IMR-90 (cell line): ENCODE results near the gene TRAF3. TPM values are rescaled to one million over a fixed set of nuclear protein-coding genes. Genes with fewer than 3 reads are reported as not detected.

Source experiments
- ATAC-seq: fragments of 200-7000 bp; cut with Tn5 transposase; 2 replicates; pipeline ENCODE4 v1.9.1; 2020; ENCODE audit warnings: low read depth, mild to moderate bottlenecking, moderate library complexity
- BruUV-seq: library from RNA; stranded (reverse); fragments of 400-500 nt; replicated peaks from 2 replicates; lab custom pipeline; 2021; lab: Mats Ljungman, UMichigan
- CTCF ChIA-PET: fragments of 300-600 bp; formaldehyde crosslinking; extraction: SDS; loops from one replicate; lab custom pipeline; 2021; ENCODE audit warnings: antibody characterized with exemption; lab: Yijun Ruan, JAX
- POLR2A ChIA-PET: fragments of 300-600 bp; sonication (Branson Sonifier 250); formaldehyde crosslinking; loops from one replicate; lab custom pipeline; 2022; ENCODE audit warnings: antibody characterized with exemption; ENCODE audit not compliant: unreplicated experiment; lab: Charles Lee
- DNase-seq: peaks from one replicate; pipeline ENCODE4 v3.0.0; 2013
- H2AFZ ChIP-seq: replicated peaks from 2 replicates; pipeline ENCODE3; 2013; ENCODE audit warnings: low read length, mild to moderate bottlenecking; ENCODE audit not compliant: poor library complexity
- H2AK5ac ChIP-seq: 2 replicates; pipeline ENCODE4 v1.6.1; 2013; ENCODE audit warnings: low read depth, low read length, inconsistent platforms
- H2AK9ac ChIP-seq: replicated peaks from 2 replicates; pipeline ENCODE3; 2013; ENCODE audit warnings: mild to moderate bottlenecking, low read depth, low read length, moderate library complexity; ENCODE audit not compliant: poor library complexity
- H2BK120ac ChIP-seq: 2 replicates; pipeline ENCODE4 v1.6.1; 2013; ENCODE audit warnings: low read depth, low read length, inconsistent platforms
- H2BK15ac ChIP-seq: 3 replicates; pipeline ENCODE4 v1.6.1; 2013; ENCODE audit warnings: low read depth, low read length, inconsistent platforms
- H2BK20ac ChIP-seq: 2 replicates; pipeline ENCODE4 v1.6.1; 2013; ENCODE audit warnings: low read depth, mild to moderate bottlenecking, inconsistent platforms, low read length, moderate library complexity
- H2BK5ac ChIP-seq: 2 replicates; pipeline ENCODE4 v1.6.1; 2013; ENCODE audit warnings: mild to moderate bottlenecking, low read depth, low read length, inconsistent platforms; ENCODE audit not compliant: poor library complexity, severe bottlenecking
- H3K14ac ChIP-seq: replicated peaks from 2 replicates; pipeline ENCODE4 v1.6.1; 2013; ENCODE audit warnings: low read depth, low read length, inconsistent platforms
- H3K18ac ChIP-seq: 2 replicates; pipeline ENCODE4 v1.6.1; 2013; ENCODE audit warnings: low read depth, low read length, control low read depth
- H3K23ac ChIP-seq: 2 replicates; pipeline ENCODE4 v1.6.1; 2013; ENCODE audit warnings: low read depth, low read length, inconsistent platforms
- H3K27ac ChIP-seq: 2 replicates; pipeline ENCODE4 v1.5.1; 2013; ENCODE audit warnings: mild to moderate bottlenecking, control low read depth, low read length; ENCODE audit not compliant: insufficient read depth
- H3K27me3 ChIP-seq: 2 replicates; pipeline ENCODE4 v1.6.1; 2013; ENCODE audit warnings: low read length; ENCODE audit not compliant: control insufficient read depth, insufficient read depth
- H3K36me3 ChIP-seq: 2 replicates; pipeline ENCODE4 v1.6.1; 2013; ENCODE audit warnings: low read length, mixed read lengths; ENCODE audit not compliant: control insufficient read depth, insufficient read depth
- H3K4ac ChIP-seq: 2 replicates; pipeline ENCODE4 v1.6.1; 2013; ENCODE audit warnings: low read depth, low read length, inconsistent platforms
- H3K4me1 ChIP-seq: 2 replicates; pipeline ENCODE4 v1.6.1; 2013; ENCODE audit warnings: low read length, mixed read lengths; ENCODE audit not compliant: control insufficient read depth, insufficient read depth
- H3K4me2 ChIP-seq: 2 replicates; pipeline ENCODE4 v1.6.1; 2013; ENCODE audit warnings: low read depth, mild to moderate bottlenecking, control low read depth, low read length, moderate library complexity
- H3K4me3 ChIP-seq: 2 replicates; pipeline ENCODE4 v1.5.1; 2013; ENCODE audit warnings: low read depth, mild to moderate bottlenecking, control low read depth, low read length, moderate library complexity; ENCODE audit not compliant: insufficient read depth
- H3K56ac ChIP-seq: 2 replicates; pipeline ENCODE4 v1.6.1; 2013; ENCODE audit warnings: low read length, inconsistent platforms; ENCODE audit not compliant: insufficient read depth; ENCODE audit errors: extremely low read depth
- H3K79me1 ChIP-seq, 2 experiments: 2 replicates each; pipeline ENCODE4 v1.6.1; 2013; ENCODE audit warnings: low read length in 2 of 2, inconsistent platforms in 1 of 2, low read depth in 1 of 2
- H3K9ac ChIP-seq: 2 replicates; pipeline ENCODE4 v1.6.1; 2013; ENCODE audit warnings: low read depth, low read length, control low read depth
- H3K9me1 ChIP-seq: 2 replicates; pipeline ENCODE4 v1.6.1; 2013; ENCODE audit warnings: low read length, inconsistent platforms; ENCODE audit not compliant: insufficient read depth
- H3K9me3 ChIP-seq: 2 replicates; pipeline ENCODE4 v1.6.1; 2013; ENCODE audit warnings: low read length; ENCODE audit not compliant: control insufficient read depth, insufficient read depth
- H4K20me1 ChIP-seq: 2 replicates; pipeline ENCODE4 v1.6.1; 2013; ENCODE audit warnings: low read length, inconsistent platforms; ENCODE audit not compliant: insufficient read depth
- H4K5ac ChIP-seq: 2 replicates; pipeline ENCODE4 v1.6.1; 2013; ENCODE audit warnings: mild to moderate bottlenecking, low read depth, low read length, control low read depth
- H4K8ac ChIP-seq, 2 experiments: 2 replicates each; pipeline ENCODE4 v1.6.1; 2013; ENCODE audit warnings: low read depth in 2 of 2, low read length in 2 of 2, control low read depth in 1 of 2, inconsistent platforms in 1 of 2
- H4K91ac ChIP-seq: 2 replicates; pipeline ENCODE4 v1.6.1; 2013; ENCODE audit warnings: low read depth, low read length, inconsistent platforms; ENCODE audit not compliant: insufficient read depth
- BHLHE40 ChIP-seq: fragments of 150-350 bp; IDR thresholded peaks from 2 replicates; pipeline ENCODE4 v1.6.1; 2016; ENCODE audit warnings: mild to moderate bottlenecking, low read depth, low read length
- WGBS, 2 experiments: methylation state at CpG; one replicate each; pipeline versions ENCODE4 v1.1.5 to v1.1.7; 2013; ENCODE audit warnings: missing lambda C conversion rate in 2 of 2; ENCODE audit not compliant: insufficient read length in 1 of 2; ENCODE audit errors: extremely low coverage in 2 of 2; 5-methylcytosine and 5-hydroxymethylcytosine counted together
- dilution Hi-C: fragments of 300-500 bp; cut with HindIII; formaldehyde crosslinking; loops from one replicate; pipeline ENCODE4 v1.14.3; 2018; ENCODE audit warnings: low sequenced_read_pairs; ENCODE audit not compliant: unreplicated experiment
- in situ Hi-C: fragments of 300-500 bp; cut with MboI; formaldehyde crosslinking; loops from 3 replicates; pipeline ENCODE4 v1.14.3; 2019; ENCODE audit warnings: low sequenced_read_pairs, inconsistent platforms, mixed read lengths
- intact Hi-C: fragments of 100-400 bp; cut with micrococcal nuclease; formaldehyde crosslinking; loops from 2 replicates; pipeline ENCODE4 v1.10.0; 2022
- polyA plus RNA-seq, 3 experiments: library from polyadenylated mRNA; depleted of rRNA; stranded (reverse); fragments of >200 nt; gene quantifications; 2 replicates each; pipeline ENCODE4 v1.2.3, GENCODE V29; 2012; ENCODE audit warnings: low replicate concordance in 1 of 3
- total RNA-seq: library from RNA; depleted of rRNA; stranded (reverse); fragments of >200 nt; gene quantifications from 2 replicates; pipeline ENCODE4 v1.2.3, GENCODE V29; 2012

The TRAF3 gene
- total and polyA plus RNA-seq, 2 of the 4 experiments (the other 2 are of a cell fraction), result 21.2 to 25.3 TPM

DNA sequence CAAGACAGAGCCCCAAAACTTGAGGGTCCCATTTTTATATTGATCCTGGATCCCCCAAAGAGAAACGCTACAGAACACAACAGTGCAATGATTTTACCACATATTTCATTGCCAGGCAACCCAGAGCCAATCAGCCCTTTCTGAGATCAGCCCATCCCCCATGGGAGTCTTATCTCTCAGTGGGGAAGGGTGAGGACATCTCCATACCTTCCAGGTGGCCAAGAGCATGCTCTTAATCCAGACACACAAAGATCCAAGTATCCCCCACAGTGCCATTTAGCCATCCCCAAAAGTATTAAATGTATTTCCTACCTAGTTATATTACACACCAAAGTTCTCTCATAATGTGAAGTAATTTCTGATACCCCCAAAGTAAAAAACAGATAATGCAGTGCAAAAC lies 82.7 kb downstream of the TRAF3 start:
- Histone ChIP-seq H3K9me3 (peaks cover 2% of the 10 kb centered on the region; the same call in 1 of the 2 replicates), H2BK20ac (no peak overlapping the region), H4K20me1 (no peaks in the 10 kb centered on the region), H2AFZ (no peak overlapping the region), H3K9ac (no peak overlapping the region), H3K27me3 (no peaks in the 10 kb centered on the region), H3K79me1 (peaks cover 12 to 44% of the 10 kb centered on the region in 2 experiments), H4K8ac (no peak overlapping the region), H3K14ac (no peak overlapping the region), H2BK15ac (no peak overlapping the region), H3K18ac (no peak overlapping the region), H2AK9ac (no peak overlapping the region), H4K91ac (no peak overlapping the region), H3K27ac (no peak overlapping the region), H4K5ac (no peak overlapping the region), H3K4me3 (no peak overlapping the region), H3K4me2 (no peak overlapping the region), H3K9me1 (no peaks in the 10 kb centered on the region), H3K4me1 (no peaks in the 10 kb centered on the region), H2BK120ac (no peak overlapping the region), H3K36me3 (no peaks in the 10 kb centered on the region), H3K56ac (no peak overlapping the region), H2BK5ac (no peak overlapping the region), H3K4ac (no peak overlapping the region), H3K23ac (no peak overlapping the region), H2AK5ac (no peak overlapping the region)
- TF ChIP-seq BHLHE40, result no peak
- intact Hi-C loops, result no loop called here
- in situ Hi-C loops, result no loop called here
- no peak for ATAC-seq
- no CpG with 5 or more reads among the region's 1 CpG for WGBS, 2 experiments
- ChIA-PET POLR2A (no interaction called here), CTCF (interaction anchor here (0.6 kb wide), 1 partner anchor 19 kb away, joined by 3 read pairs; no protein-coding TSS in a partner anchor)
- dilution Hi-C loops, result no loop called here
- no peak for DNase-seq
- BruUV-seq, result no TSS peak
